Lower lobe of right lung (tissue), 2 donors: ENCODE results near the gene TCF7L2. TPM values are rescaled to one million over a fixed set of nuclear protein-coding genes. Genes with fewer than 3 reads are reported as not detected.

Experiments used
- ATAC-seq, 2 donors: fragments of 200-7000 bp; cut with Tn5 transposase; one replicate each; pipeline ENCODE4 v1.9.1; 2020 to 2022; ENCODE audit warnings: mild to moderate bottlenecking in 2 of 2, moderate library complexity in 2 of 2
- DNase-seq: peaks from one replicate; pipeline ENCODE4 v3.0.0-alpha.2; 2020
- H3K27ac ChIP-seq: fragments of 200-600 bp; one replicate; pipeline ENCODE4 v1.8.0; 2022
- H3K27me3 ChIP-seq: fragments of 200-600 bp; one replicate; pipeline ENCODE4 v1.8.0; 2022; ENCODE audit warnings: low read depth
- H3K36me3 ChIP-seq: fragments of 200-600 bp; one replicate; pipeline ENCODE4 v1.8.0; 2022; ENCODE audit warnings: mild to moderate bottlenecking
- H3K4me1 ChIP-seq: fragments of 200-600 bp; one replicate; pipeline ENCODE4 v1.8.0; 2022
- H3K4me3 ChIP-seq: fragments of 200-600 bp; one replicate; pipeline ENCODE4 v1.8.0; 2022; ENCODE audit warnings: mild to moderate bottlenecking
- H3K9me3 ChIP-seq: fragments of 200-600 bp; one replicate; pipeline ENCODE4 v1.8.0; 2022
- intact Hi-C: fragments of 100-400 bp; cut with DNase I; formaldehyde crosslinking; loops from one replicate; pipeline ENCODE4 v1.11.0; 2022
- total RNA-seq: library from RNA; stranded (reverse); fragmentation: NEBNext Ultra II Directional; extraction: Animal tissue kit (Norgen Biotek cat#: 25700); gene quantifications from one replicate; pipeline ENCODE4 v1.2.1, GENCODE V29; 2021
- TF ChIP-seq, protein P1 (sequence below): fragments of 200-600 bp; IDR thresholded peaks from one replicate; pipeline ENCODE4 v1.8.0; 2022; ENCODE audit warnings: antibody characterized with exemption, mild to moderate bottlenecking
- donor health status: DM: no; HTN: yes; CAD: no; lungs with severe emphysema.

TCF7L2 gene
- total RNA-seq, 1 donor from 2014 or later: 71.2 TPM

- no peak for DNase-seq
- intact Hi-C loops: no loop called here
- Histone ChIP-seq H3K9me3 (no peaks in the 10 kb centered on the region), H3K4me3 (no peak overlapping the region), H3K27ac (no peak overlapping the region), H3K4me1 (no peaks in the 10 kb centered on the region), H3K36me3 (peaks cover 94% of the 10 kb centered on the region), H3K27me3 (no peaks in the 10 kb centered on the region)
- ATAC-seq: peak; percentile 35 to 58
- TF ChIP-seq, protein P1, sequence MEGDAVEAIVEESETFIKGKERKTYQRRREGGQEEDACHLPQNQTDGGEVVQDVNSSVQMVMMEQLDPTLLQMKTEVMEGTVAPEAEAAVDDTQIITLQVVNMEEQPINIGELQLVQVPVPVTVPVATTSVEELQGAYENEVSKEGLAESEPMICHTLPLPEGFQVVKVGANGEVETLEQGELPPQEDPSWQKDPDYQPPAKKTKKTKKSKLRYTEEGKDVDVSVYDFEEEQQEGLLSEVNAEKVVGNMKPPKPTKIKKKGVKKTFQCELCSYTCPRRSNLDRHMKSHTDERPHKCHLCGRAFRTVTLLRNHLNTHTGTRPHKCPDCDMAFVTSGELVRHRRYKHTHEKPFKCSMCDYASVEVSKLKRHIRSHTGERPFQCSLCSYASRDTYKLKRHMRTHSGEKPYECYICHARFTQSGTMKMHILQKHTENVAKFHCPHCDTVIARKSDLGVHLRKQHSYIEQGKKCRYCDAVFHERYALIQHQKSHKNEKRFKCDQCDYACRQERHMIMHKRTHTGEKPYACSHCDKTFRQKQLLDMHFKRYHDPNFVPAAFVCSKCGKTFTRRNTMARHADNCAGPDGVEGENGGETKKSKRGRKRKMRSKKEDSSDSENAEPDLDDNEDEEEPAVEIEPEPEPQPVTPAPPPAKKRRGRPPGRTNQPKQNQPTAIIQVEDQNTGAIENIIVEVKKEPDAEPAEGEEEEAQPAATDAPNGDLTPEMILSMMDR: no peak
These were observed 201.2 kb downstream of the TCF7L2 start for GRCh38 chr10:113151190-113151666.

DNA sequence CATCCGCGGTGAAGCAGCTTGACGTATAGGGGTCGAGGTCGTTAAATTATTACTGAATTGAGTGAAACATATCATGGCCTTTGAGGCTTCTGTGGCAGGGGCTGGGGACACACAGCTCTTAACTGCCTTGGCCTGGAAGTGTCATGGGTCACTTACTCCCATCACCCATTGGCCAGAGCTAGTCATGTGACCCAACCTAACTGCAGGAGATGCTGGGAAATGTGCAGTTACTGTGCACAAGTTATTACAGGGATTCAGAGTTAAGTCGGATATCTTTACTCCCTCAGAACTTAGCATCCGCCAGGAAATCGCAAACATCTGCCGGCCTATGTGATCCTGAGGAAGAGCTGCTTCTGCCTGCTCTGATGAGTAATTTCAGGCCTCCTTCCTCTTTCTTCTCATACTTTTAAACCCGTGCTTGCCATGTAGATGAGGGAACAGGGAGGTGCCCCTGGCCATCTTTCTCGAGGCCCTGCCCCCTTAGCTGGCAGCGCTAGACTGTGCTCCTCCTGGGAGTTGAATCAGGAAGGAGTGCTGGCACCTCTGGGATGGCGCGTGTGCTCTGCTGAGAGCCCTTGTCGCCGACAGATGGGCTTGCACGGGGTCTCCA, 203.6 kb downstream of the TCF7L2 start:
- H3K27me3 ChIP-seq: no peaks in the 10 kb centered on the region
- TF ChIP-seq, protein P1: no peak
- H3K4me3 ChIP-seq: no peak overlapping the region
- ATAC-seq (peak; percentile 36 to 66), DNase-seq (peak; percentile 60)
- intact Hi-C loops: no loop called here
- H3K36me3 ChIP-seq: peaks cover 91% of the 10 kb centered on the region
- no peaks in the 10 kb centered on the region for H3K9me3 ChIP-seq
- H3K27ac ChIP-seq: no peak overlapping the region
- no peaks in the 10 kb centered on the region for H3K4me1 ChIP-seq

DNA sequence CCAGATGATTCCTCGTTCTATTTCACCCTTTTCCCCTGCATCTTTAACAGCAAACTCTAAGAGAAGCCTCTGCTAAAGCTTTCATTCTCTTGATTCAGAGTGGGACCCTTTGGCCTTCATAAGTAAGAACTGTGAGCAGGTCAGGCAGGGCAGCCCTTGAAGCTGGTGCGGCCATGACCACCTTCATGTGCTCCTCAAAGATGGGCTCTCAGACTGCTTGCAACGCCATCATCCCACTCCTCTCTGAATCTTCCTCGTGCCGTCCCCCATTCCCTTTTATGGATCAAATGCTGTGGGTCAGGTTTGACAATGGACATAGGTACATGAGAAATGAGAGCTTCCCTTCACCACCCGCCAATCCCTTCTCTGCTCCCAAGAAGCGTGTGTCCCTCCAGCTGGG, 207.4 kb downstream of the TCF7L2 start:
- no peak for DNase-seq
- peaks cover 92% of the 10 kb centered on the region for H3K36me3 ChIP-seq
- TF ChIP-seq, protein P1: no peak
- H3K9me3 ChIP-seq: no peaks in the 10 kb centered on the region
- no peak for ATAC-seq
- intact Hi-C loops: no loop called here
- H3K4me3 ChIP-seq: no peak overlapping the region
- H3K4me1 ChIP-seq: peaks cover 2% of the 10 kb centered on the region
- H3K27me3 ChIP-seq: no peaks in the 10 kb centered on the region
- no peak overlapping the region for H3K27ac ChIP-seq

- DNase-seq (no peak), ATAC-seq (no peak)
- no peaks in the 10 kb centered on the region for H3K27me3 ChIP-seq
- H3K9me3 ChIP-seq: no peaks in the 10 kb centered on the region
- peaks cover 87% of the 10 kb centered on the region for H3K36me3 ChIP-seq
- intact Hi-C loops: no loop called here
- TF ChIP-seq, protein P1: no peak
- H3K4me1 ChIP-seq: peaks cover 9% of the 10 kb centered on the region
- no peak overlapping the region for H3K27ac ChIP-seq
- H3K4me3 ChIP-seq: no peak overlapping the region
These were observed 208.1 kb downstream of the TCF7L2 start for GRCh38 chr10:113158183-113158582.

GRCh38 chr10:113159563-113159962, 209.5 kb downstream of the TCF7L2 start:
- ATAC-seq: no peak
- H3K27ac ChIP-seq: no peak overlapping the region
- intact Hi-C loops: no loop called here
- H3K36me3 ChIP-seq: peaks cover 77% of the 10 kb centered on the region
- no peaks in the 10 kb centered on the region for H3K9me3 ChIP-seq
- no peak overlapping the region for H3K4me3 ChIP-seq
- TF ChIP-seq, protein P1: no peak
- H3K4me1 ChIP-seq: peaks cover 9% of the 10 kb centered on the region
- H3K27me3 ChIP-seq: no peaks in the 10 kb centered on the region
- no peak for DNase-seq
